GM18873 (cell line): ENCODE measurements around the gene SYF2.
"Not testable (repeated sequence)": the region's sequence is repeated elsewhere in the genome, so short reads cannot be mapped to it uniquely, and the experiment has no call there.

Source experiments
- ATAC-seq: cut with Tn5 transposase; IDR thresholded peaks from one replicate; pipeline ENCODE4 v1.9.1; 2021; ENCODE audit warnings: mild to moderate bottlenecking, moderate library complexity, moderate number of reproducible peaks; ENCODE audit not compliant: unreplicated experiment, low FRiP score

The SYF2 gene

GRCh38 chr1:25209516-25209915 is 22.8 kb downstream of the SYF2 start:
- no peak for ATAC-seq

GRCh38 chr1:25208561-25209222 is 23.6 kb downstream of the SYF2 start:
- ATAC-seq: no peak

GRCh38 chr1:25208092-25208491 is 24.2 kb downstream of the SYF2 start:
- ATAC-seq: no peak

GRCh38 chr1:25206201-25206600 is 26.1 kb downstream of the SYF2 start:
- ATAC-seq: no peak

GRCh38 chr1:25205786-25206185 is 26.5 kb downstream of the SYF2 start:
- no peak for ATAC-seq

GRCh38 chr1:25204797-25205480 is 27.4 kb downstream of the SYF2 start:
- no peak for ATAC-seq

GRCh38 chr1:25201006-25201405 is 31.3 kb downstream of the SYF2 start:
- ATAC-seq: no peak

GRCh38 chr1:25199819-25200620 is 32.3 kb downstream of the SYF2 start:
- ATAC-seq: no peak

GRCh38 chr1:25198663-25199252 is 33.5 kb downstream of the SYF2 start:
- no peak for ATAC-seq

GRCh38 chr1:25197982-25198662 is 34.2 kb downstream of the SYF2 start:
- ATAC-seq: no peak

GRCh38 chr1:25197235-25197975 is 34.9 kb downstream of the SYF2 start:
- no peak for ATAC-seq

GRCh38 chr1:25196830-25197229 is 35.5 kb downstream of the SYF2 start:
- no peak for ATAC-seq

GRCh38 chr1:25195835-25196234 is 36.5 kb downstream of the SYF2 start:
- no peak for ATAC-seq

- ATAC-seq: no peak
Observed at GRCh38 chr1:25194572-25195020, 37.7 kb downstream of the SYF2 start.

- ATAC-seq: no peak
Observed at GRCh38 chr1:25194054-25194453, 38.2 kb downstream of the SYF2 start.

- no peak for ATAC-seq
Observed at GRCh38 chr1:25193229-25193628, 39.1 kb downstream of the SYF2 start.

- no peak for ATAC-seq
Observed at GRCh38 chr1:25192154-25192553, 40.1 kb downstream of the SYF2 start.

GRCh38 chr1:25190260-25190659 is 42.0 kb downstream of the SYF2 start:
- ATAC-seq: no peak

GRCh38 chr1:25187904-25188303 is 44.4 kb downstream of the SYF2 start:
- ATAC-seq: not testable (repeated sequence)

GRCh38 chr1:25187077-25187476 is 45.2 kb downstream of the SYF2 start:
- ATAC-seq: no peak
